Panc1 (cell line): ENCODE data around the gene CCDC12. TPM values are rescaled to one million over a fixed set of nuclear protein-coding genes. Genes with fewer than 3 reads are reported as not detected.

Experiments
- ATAC-seq: fragments of 200-7000 bp; cut with Tn5 transposase; 2 replicates; pipeline ENCODE4 v1.9.1; 2020; ENCODE audit warnings: mild to moderate bottlenecking, moderate library complexity
- BruUV-seq: library from RNA; stranded (reverse); fragments of 400-500 nt; replicated peaks from 2 replicates; lab custom pipeline; 2021; lab: Mats Ljungman, UMichigan
- CTCF ChIA-PET: fragments of 300-600 bp; sonication (Branson Sonifier 250); formaldehyde crosslinking; loops from one replicate; lab custom pipeline; 2022; ENCODE audit warnings: antibody characterized with exemption; lab: Charles Lee
- POLR2A ChIA-PET: fragments of 300-600 bp; sonication (Branson Sonifier 250); formaldehyde crosslinking; loops from one replicate; lab custom pipeline; 2022; ENCODE audit warnings: antibody characterized with exemption; lab: Charles Lee
- DNase-seq: peaks from one replicate; pipeline ENCODE4 v3.0.0-alpha.2; 2010; ENCODE audit warnings: low read depth, low spot score
- H3K27ac ChIP-seq: 2 replicates; pipeline ENCODE4 v1.5.1; 2011; ENCODE audit warnings: mild to moderate bottlenecking, low read length, inconsistent platforms
- H3K27me3 ChIP-seq: fragments of 200-500 bp; sonication (Bioruptor generic); 2 replicates; pipeline ENCODE4 v1.6.0; 2014; ENCODE audit warnings: low read length, inconsistent platforms; ENCODE audit not compliant: control insufficient read depth, insufficient read depth
- H3K36me3 ChIP-seq: fragments of 200-500 bp; sonication (Bioruptor generic); 2 replicates; pipeline ENCODE4 v1.5.1; 2014; ENCODE audit warnings: inconsistent platforms, mild to moderate bottlenecking, low read length, moderate library complexity; ENCODE audit not compliant: control insufficient read depth, insufficient read depth
- H3K4me1 ChIP-seq: 2 replicates; pipeline ENCODE4 v1.5.1; 2011; ENCODE audit warnings: inconsistent platforms, mild to moderate bottlenecking, low read length, moderate library complexity; ENCODE audit not compliant: control insufficient read depth, insufficient read depth
- H3K4me3 ChIP-seq, 2 experiments: 2 replicates each; pipeline ENCODE4 v1.5.1; 2011 to 2012; ENCODE audit warnings: low read depth in 2 of 2, low read length in 2 of 2, mild to moderate bottlenecking in 2 of 2, inconsistent platforms in 1 of 2, moderate library complexity in 1 of 2
- H3K9me3 ChIP-seq: fragments of 200-500 bp; sonication (Bioruptor generic); 2 replicates; pipeline ENCODE4 v1.5.1; 2014; ENCODE audit warnings: low read depth, mild to moderate bottlenecking, inconsistent platforms, low read length, moderate library complexity; ENCODE audit not compliant: control insufficient read depth, insufficient read depth
- CTCF ChIP-seq: fragments of 450-650 bp; IDR thresholded peaks from 2 replicates; pipeline ENCODE4 v1.5.1; 2017; ENCODE audit warnings: mild to moderate bottlenecking
- POLR2AphosphoS5 ChIP-seq: IDR thresholded peaks from 2 replicates; pipeline ENCODE4 v1.6.1; 2012; ENCODE audit warnings: mild to moderate bottlenecking, low read depth, low read length, moderate library complexity
- REST ChIP-seq, 2 experiments: IDR thresholded peaks; 2 replicates each; pipeline ENCODE4 v1.6.1; 2011 to 2012; ENCODE audit warnings: low read depth in 2 of 2, control low read depth in 1 of 2, low read length in 1 of 2, mild to moderate bottlenecking in 1 of 2, moderate library complexity in 1 of 2; ENCODE audit not compliant: insufficient read depth in 1 of 2
- SIN3A ChIP-seq: IDR thresholded peaks from 2 replicates; pipeline ENCODE4 v1.6.1; 2012; ENCODE audit warnings: low read depth, mild to moderate bottlenecking, low read length, moderate library complexity, borderline replicate concordance; ENCODE audit not compliant: insufficient read depth
- TCF7L2 ChIP-seq: IDR thresholded peaks from 2 replicates; pipeline ENCODE4 v1.6.1; 2011; ENCODE audit warnings: mild to moderate bottlenecking, low read depth, low read length, inconsistent platforms
- in situ Hi-C: cut with HindIII; loops from 2 replicates; pipeline ENCODE4 v1.10.0; 2016; ENCODE audit warnings: low sequenced_read_pairs, low pct_unique_long_range_greater_than_20kb
- intact Hi-C: fragments of 100-400 bp; cut with micrococcal nuclease; formaldehyde crosslinking; loops from one replicate; pipeline ENCODE4 v1.10.0; 2022; ENCODE audit not compliant: unreplicated experiment
- total RNA-seq: library from RNA; stranded (reverse); gene quantifications from one replicate; pipeline ENCODE4 v1.2.1, GENCODE V29; 2021; ENCODE audit not compliant: unreplicated experiment

Gene CCDC12
- total RNA-seq, 1 experiment from 2014 or later, result 35.5 TPM

GRCh38 chr3:46931631-46932331, 44.8 kb downstream of the CCDC12 start:
- TF ChIP-seq CTCF (no peak), REST (IDR thresholded peaks at IDR 0.05; ENCODE audit: insufficient read depth in 1 of 2, low read depth in 2 of 2, low read length in 1 of 2) (no peak), TCF7L2 (no peak), POLR2AphosphoS5 (no peak), SIN3A (no peak)
- Histone ChIP-seq H3K4me1 (peaks cover 48% of the 10 kb centered on the region), H3K36me3 (no peaks in the 10 kb centered on the region), H3K27me3 (no peaks in the 10 kb centered on the region), H3K27ac (peak overlapping the region; percentile 65), H3K4me3 (no peak overlapping the region), H3K9me3 (no peaks in the 10 kb centered on the region)
- ChIA-PET POLR2A (no interaction called here), CTCF (interaction anchor here (0.6 kb wide), 1 partner anchor 17 kb away, joined by 3 read pairs; no protein-coding TSS in a partner anchor)
- DNase-seq (no peak), ATAC-seq (0 out of 2 replicates have a peak, but pooled peaks have one; percentile 16)
- in situ Hi-C loops (no loop called here), intact Hi-C loops (no loop called here)
- BruUV-seq, result no TSS peak

GRCh38 chr3:46930945-46931403, 45.6 kb downstream of the CCDC12 start:
- intact Hi-C loops (no loop called here), in situ Hi-C loops (no loop called here)
- H3K4me3 ChIP-seq, result no peak overlapping the region
- no peak for DNase-seq
- peak; percentile 37 for ATAC-seq
- H3K36me3 ChIP-seq, result no peaks in the 10 kb centered on the region
- TF ChIP-seq REST (IDR thresholded peaks at IDR 0.05; ENCODE audit: insufficient read depth in 1 of 2, low read depth in 2 of 2, low read length in 1 of 2) (no peak), SIN3A (no peak), TCF7L2 (no peak), POLR2AphosphoS5 (no peak), CTCF (no peak)
- H3K9me3 ChIP-seq, result no peaks in the 10 kb centered on the region
- ChIA-PET CTCF (interaction anchor here (0.6 kb wide), 2 partner anchors 16 to 21 kb away, joined by 3 read pairs; no protein-coding TSS in a partner anchor), POLR2A (no interaction called here)
- peak overlapping the region; percentile 65; the same call in 1 of the 2 replicates for H3K27ac ChIP-seq
- H3K27me3 ChIP-seq, result no peaks in the 10 kb centered on the region
- no TSS peak for BruUV-seq
- H3K4me1 ChIP-seq, result peaks cover 46% of the 10 kb centered on the region
